Upper lobe of left lung (tissue), 6 donors: ENCODE results near the gene CBY3. TPM values are rescaled to one million over a fixed set of nuclear protein-coding genes. Genes with fewer than 3 reads are reported as not detected.

Experiments
- ATAC-seq, 2 donors: fragments of 200-7000 bp; cut with Tn5 transposase; one replicate each; pipeline ENCODE4 v1.9.1; 2022; ENCODE audit warnings: mild to moderate bottlenecking in 2 of 2, moderate library complexity in 2 of 2; ENCODE audit not compliant: low FRiP score in 2 of 2
- DNase-seq, 2 donors: peaks; one replicate each; pipeline ENCODE4 v3.0.0-alpha.2; 2019 to 2020
- H3K27ac ChIP-seq, 4 donors: fragments of 200-600 bp; sonication (generic); one replicate each; pipeline ENCODE4 v1.5.1; 2016 to 2019
- H3K27me3 ChIP-seq, 4 donors: fragments of 200-600 bp; sonication (generic); one replicate each; pipeline ENCODE4 v1.5.1; 2017 to 2019
- H3K36me3 ChIP-seq, 4 donors: fragments of 200-600 bp; sonication (generic); one replicate each; pipeline ENCODE4 v1.5.1; 2016 to 2019
- H3K4me1 ChIP-seq, 4 donors: fragments of 200-600 bp; sonication (generic); one replicate each; pipeline ENCODE4 v1.5.1; 2018 to 2019
- H3K4me3 ChIP-seq, 4 donors: fragments of 200-600 bp; sonication (generic); one replicate each; pipeline ENCODE4 v1.5.1; 2017 to 2019; ENCODE audit warnings: mild to moderate bottlenecking in 2 of 4, moderate library complexity in 1 of 4
- H3K9me3 ChIP-seq, 4 donors: fragments of 200-600 bp; sonication (generic); one replicate each; pipeline ENCODE4 v1.5.1; 2018 to 2019
- CTCF ChIP-seq, 6 experiments: fragments of 450-650 bp in 4 of 6; fragments of 200-600 bp in 2 of 6; sonication (generic) in 2 of 6; IDR thresholded peaks; one replicate each; pipeline ENCODE4 v1.5.1; 2016 to 2019; ENCODE audit warnings: antibody characterized with exemption in 6 of 6
- EP300 ChIP-seq, 4 donors: sonication (generic); formaldehyde crosslinking; IDR thresholded peaks; one replicate each; pipeline ENCODE4 v1.5.1; 2017; ENCODE audit warnings: antibody characterized with exemption in 4 of 4, control low read depth in 2 of 4
- POLR2A ChIP-seq, 4 donors: fragments of 450-650 bp; IDR thresholded peaks; one replicate each; pipeline ENCODE4 v1.5.1; 2016 to 2017; ENCODE audit warnings: antibody characterized with exemption in 4 of 4, mild to moderate bottlenecking in 2 of 4
- POLR2AphosphoS5 ChIP-seq, 2 donors: sonication (generic); formaldehyde crosslinking; IDR thresholded peaks; one replicate each; pipeline ENCODE4 v1.5.1; 2017; ENCODE audit warnings: antibody characterized with exemption in 2 of 2
- WGBS, 2 donors: methylation state at CpG; one replicate each; pipeline ENCODE4 v1.1.5; 2017 to 2018; 5-methylcytosine and 5-hydroxymethylcytosine counted together
- total RNA-seq, 6 donors: library from RNA; depleted of rRNA in 4 of 6; stranded (reverse); fragments of >200 nt in 4 of 6; gene quantifications; one replicate each; pipeline versions ENCODE4 v1.1.0 to v1.2.1, GENCODE V29; 2016 to 2021
- donor health status: DM: no; HTN: no; CAD: no; lungs with moderate emphysema.
- donor health status: DM: no; HTN: yes; CAD: no; lungs with severe emphysema.

Gene CBY3
- total RNA-seq, result 1 to 10 TPM in 3 of 6 donors, not detected in 3; 1.7 to 2.1 (median 1.8) TPM

DNA sequence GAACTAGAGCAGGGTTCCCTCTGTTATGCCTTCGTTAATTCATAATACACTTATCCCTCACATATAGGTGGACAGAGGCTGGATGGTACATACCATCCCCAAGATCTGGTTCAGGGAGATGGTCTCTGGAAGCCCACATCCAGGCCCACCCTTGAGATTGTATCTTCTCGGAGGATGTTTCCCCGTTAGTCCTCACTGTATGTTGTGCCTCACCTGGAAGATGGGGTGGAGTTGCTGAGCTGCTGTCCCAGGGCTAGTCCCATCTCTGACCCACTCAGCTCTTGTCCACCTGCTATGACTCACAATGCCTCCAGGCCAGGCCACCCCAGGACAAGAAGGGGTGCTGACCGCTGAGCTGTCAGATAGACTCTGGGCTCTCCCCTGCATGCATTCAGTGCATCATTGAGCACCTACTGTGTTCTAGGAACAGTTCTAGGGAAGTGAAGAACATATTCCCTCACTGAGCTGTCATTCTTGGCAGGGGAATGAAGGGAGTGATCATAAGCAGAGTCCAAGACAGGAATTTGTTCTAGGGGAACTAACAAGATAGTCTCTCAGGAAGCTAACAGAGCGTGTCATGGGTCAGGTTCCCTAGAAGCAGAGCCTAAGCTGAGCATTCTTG is at the start of gene CBY3:
CBY3 (minus strand) TSS at position 255 of the 622 bp plus-strand sequence; CDS start at position 139, 116 bp downstream.
- Histone ChIP-seq H3K36me3 (no peaks in the 10 kb centered on the region), H3K27me3 (no peaks in the 10 kb centered on the region), H3K4me1 (peaks cover 17 to 28% (median 20%) of the 10 kb centered on the region in 4 donors), H3K4me3 (no peak within 1 kb of the TSS), H3K27ac (no peak within 1 kb of the TSS), H3K9me3 (no peaks in the 10 kb centered on the region)
- DNase-seq (no peak), ATAC-seq (no peak)
- 91 to 92% methylated on average over 4 to 5 of the region's 5 CpGs for WGBS, 2 donors
- no peak for TF ChIP-seq POLR2A (IDR thresholded peaks at IDR 0.05)
- no peak for TF ChIP-seq EP300 (IDR thresholded peaks at IDR 0.05)
- TF ChIP-seq CTCF (IDR thresholded peaks at IDR 0.05), result no peak
- no peak for TF ChIP-seq POLR2AphosphoS5 (IDR thresholded peaks at IDR 0.05)

DNA sequence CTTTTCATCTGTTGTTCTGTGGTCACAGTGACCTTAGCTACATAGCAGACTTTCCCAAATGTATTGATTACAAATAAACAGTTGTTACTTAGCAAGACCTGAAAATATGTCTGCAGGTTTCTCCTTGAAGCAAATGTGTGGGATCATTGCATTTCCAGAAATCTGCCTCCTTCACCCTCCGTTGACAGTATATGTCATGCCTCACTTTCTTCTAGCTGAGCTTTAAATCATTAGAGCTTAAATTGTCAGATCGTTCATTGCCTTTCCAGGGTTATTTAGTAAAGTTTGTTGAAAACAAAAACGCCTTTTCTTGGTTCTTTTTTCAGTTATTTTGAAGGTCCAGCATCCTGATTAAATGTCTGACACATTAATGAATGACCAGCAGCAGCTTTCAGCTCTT is 49.5 kb upstream of the CBY3 start:
- ATAC-seq (no peak), DNase-seq (no peak)
- Histone ChIP-seq H3K9me3 (no peaks in the 10 kb centered on the region), H3K36me3 (peaks cover 25 to 56% (median 45%) of the 10 kb centered on the region in 4 donors), H3K4me1 (peaks cover 23 to 33% (median 25%) of the 10 kb centered on the region in 4 donors), H3K4me3 (no peak overlapping the region), H3K27ac (no peak overlapping the region), H3K27me3 (no peaks in the 10 kb centered on the region)
- 80 to 88% methylated on average over 3 of the region's 3 CpGs for WGBS, 2 donors
- TF ChIP-seq CTCF (IDR thresholded peaks at IDR 0.05), result no peak

- H3K9me3 ChIP-seq, result no peaks in the 10 kb centered on the region
- no peak overlapping the region for H3K4me3 ChIP-seq
- DNase-seq (no peak), ATAC-seq (no peak)
- WGBS, 2 donors, result 71 to 83% methylated on average over 3 of the region's 3 CpGs
- peaks cover 17 to 28% (median 20%) of the 10 kb centered on the region in 4 donors for H3K4me1 ChIP-seq
- peaks cover 31 to 62% (median 51%) of the 10 kb centered on the region in 4 donors for H3K36me3 ChIP-seq
- H3K27me3 ChIP-seq, result no peaks in the 10 kb centered on the region
- H3K27ac ChIP-seq, result peak overlapping the region in 1 of 4 donors; percentile 6
- TF ChIP-seq POLR2A (IDR thresholded peaks at IDR 0.05), result no peak
- TF ChIP-seq CTCF (IDR thresholded peaks at IDR 0.05), result no peak
- TF ChIP-seq POLR2AphosphoS5 (IDR thresholded peaks at IDR 0.05), result no peak
- no peak for TF ChIP-seq EP300 (IDR thresholded peaks at IDR 0.05)
These were observed 48.9 kb upstream of the CBY3 start for GRCh38 chr5:179729727-179730126.

- ATAC-seq (no peak), DNase-seq (no peak)
- TF ChIP-seq POLR2A (IDR thresholded peaks at IDR 0.05) (no peak), POLR2AphosphoS5 (IDR thresholded peaks at IDR 0.05) (no peak), EP300 (IDR thresholded peaks at IDR 0.05) (no peak)
- Histone ChIP-seq H3K4me3 (no peak overlapping the region), H3K4me1 (peaks cover 13 to 24% (median 16%) of the 10 kb centered on the region in 4 donors), H3K27ac (no peak overlapping the region), H3K9me3 (no peaks in the 10 kb centered on the region), H3K36me3 (peaks cover 35 to 67% (median 55%) of the 10 kb centered on the region in 4 donors), H3K27me3 (no peaks in the 10 kb centered on the region)
- WGBS, 2 donors, result 79 to 87% methylated on average over 4 of the region's 4 CpGs
These were observed 48.5 kb upstream of the CBY3 start for GRCh38 chr5:179729303-179729702.

DNA sequence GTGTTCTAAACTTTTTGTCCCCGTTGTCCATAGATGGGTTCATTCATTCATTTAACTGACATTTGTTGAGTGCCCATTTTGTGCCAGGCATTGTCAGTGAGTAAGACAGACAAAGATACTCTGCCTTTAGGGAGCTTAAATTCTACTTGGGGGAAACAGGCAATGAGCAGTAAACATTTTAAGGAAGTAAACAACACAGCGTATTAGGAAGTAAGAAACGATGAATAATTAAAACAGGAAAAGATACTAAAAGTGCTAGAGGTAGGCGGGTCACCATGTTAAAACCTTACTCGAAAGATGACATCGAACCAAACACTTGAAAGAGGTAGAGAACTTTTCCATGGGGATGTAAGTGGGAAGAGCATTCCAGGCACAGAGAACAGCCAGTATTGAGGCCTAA is 46.3 kb upstream of the CBY3 start:
- H3K27me3 ChIP-seq, result no peaks in the 10 kb centered on the region
- 60 to 67% methylated on average over 6 of the region's 6 CpGs for WGBS, 2 donors
- TF ChIP-seq POLR2A (IDR thresholded peaks at IDR 0.05), result no peak
- no peak for TF ChIP-seq EP300 (IDR thresholded peaks at IDR 0.05)
- TF ChIP-seq CTCF (IDR thresholded peaks at IDR 0.05), result no peak
- no peak for TF ChIP-seq POLR2AphosphoS5 (IDR thresholded peaks at IDR 0.05)
- H3K4me3 ChIP-seq, result no peak overlapping the region
- no peaks in the 10 kb centered on the region for H3K9me3 ChIP-seq
- peak overlapping the region in 2 of 4 donors; percentile 44 to 49 for H3K27ac ChIP-seq
- H3K4me1 ChIP-seq, result peaks cover 8 to 18% (median 9%) of the 10 kb centered on the region in 4 donors
- H3K36me3 ChIP-seq, result peaks cover 51 to 89% (median 77%) of the 10 kb centered on the region in 4 donors
- DNase-seq (no peak), ATAC-seq (no peak)
